ENCODE measurements around the gene FUBP3. TPM values are rescaled to one million over a fixed set of nuclear protein-coding genes. Genes with fewer than 3 reads are reported as not detected.

The FUBP3 gene
- total RNA-seq, 4 donors from 2014 or later = 20.7 to 41.1 (median 36.9) TPM

- Histone ChIP-seq H3K36me3 (no peaks in the 10 kb centered on the region), H3K27ac (no peak overlapping the region), H3K27me3 (no peaks in the 10 kb centered on the region), H3K4me3 (no peak overlapping the region), H3K4me1 (peaks cover 0 to 4% (median 0%) of the 10 kb centered on the region in 4 donors), H3K9me3 (no peaks in the 10 kb centered on the region)
- 74 to 94% methylated on average over 2 to 4 of the region's 4 CpGs for WGBS, 2 donors (ENCODE audit: low coverage in 1 of 2)
- TF ChIP-seq EP300 (IDR thresholded peaks at IDR 0.05; ENCODE audit: low read depth) (no peak), CTCF (IDR thresholded peaks at IDR 0.05) (no peak), POLR2AphosphoS5 (IDR thresholded peaks at IDR 0.05) (no peak), POLR2A (IDR thresholded peaks at IDR 0.05) (no peak)
- intact Hi-C loops (cut with DNase I; ENCODE audit: low total_unique reads) = no loop called here
- no peak for DNase-seq
- in situ Hi-C loops (cut with MboI; ENCODE audit: low pct_ligation_motif_present in 1 of 4, low pct_unique_long_range_greater_than_20kb in 1 of 4, low sequenced_read_pairs in 3 of 4) = no loop called here
Observed at GRCh38 chr9:130588416-130588815, 9.0 kb downstream of the FUBP3 start.

- in situ Hi-C loops (cut with MboI; ENCODE audit: low pct_ligation_motif_present in 1 of 4, low pct_unique_long_range_greater_than_20kb in 1 of 4, low sequenced_read_pairs in 3 of 4) = no loop called here
Observed at GRCh38 chr9:130589754-130590153, 10.4 kb downstream of the FUBP3 start.

GRCh38 chr9:130590305-130590704 lies 10.9 kb downstream of the FUBP3 start:
- H3K27me3 ChIP-seq = no peaks in the 10 kb centered on the region
- H3K4me1 ChIP-seq = peaks cover 0 to 4% (median 0%) of the 10 kb centered on the region in 4 donors
- TF ChIP-seq POLR2A (IDR thresholded peaks at IDR 0.05) = no peak
- no peak for TF ChIP-seq CTCF (IDR thresholded peaks at IDR 0.05)
- TF ChIP-seq EP300 (IDR thresholded peaks at IDR 0.05; ENCODE audit: low read depth) = no peak
- TF ChIP-seq POLR2AphosphoS5 (IDR thresholded peaks at IDR 0.05) = no peak
- H3K36me3 ChIP-seq = peaks cover 0 to under 1% (median 0%) of the 10 kb centered on the region in 4 donors
- H3K9me3 ChIP-seq = no peaks in the 10 kb centered on the region
- no peak overlapping the region for H3K4me3 ChIP-seq
- intact Hi-C loops (cut with DNase I; ENCODE audit: low total_unique reads) = no loop called here
- in situ Hi-C loops (cut with MboI; ENCODE audit: low pct_ligation_motif_present in 1 of 4, low pct_unique_long_range_greater_than_20kb in 1 of 4, low sequenced_read_pairs in 3 of 4) = no loop called here
- DNase-seq = no peak
- 93 to 95% methylated on average over 3 of the region's 3 CpGs for WGBS, 2 donors (ENCODE audit: low coverage in 1 of 2)
- no peak overlapping the region for H3K27ac ChIP-seq

More at GRCh38 chr9:130589754-130590153, 10.4 kb downstream of the FUBP3 start:
- TF ChIP-seq POLR2AphosphoS5 (IDR thresholded peaks at IDR 0.05) (no peak), CTCF (IDR thresholded peaks at IDR 0.05) (no peak)
- H3K27ac ChIP-seq = no peak overlapping the region
- intact Hi-C loops (cut with DNase I; ENCODE audit: low total_unique reads) = no loop called here
- H3K36me3 ChIP-seq = no peaks in the 10 kb centered on the region
- H3K4me3 ChIP-seq = no peak overlapping the region
- no peaks in the 10 kb centered on the region for H3K9me3 ChIP-seq
- DNase-seq = no peak
- H3K4me1 ChIP-seq = peaks cover 0 to 4% (median 0%) of the 10 kb centered on the region in 4 donors
- 58 to 94% methylated on average over 2 to 3 of the region's 3 CpGs for WGBS, 2 donors (ENCODE audit: low coverage in 1 of 2)
- H3K27me3 ChIP-seq = no peaks in the 10 kb centered on the region

GRCh38 chr9:130593020-130593419 lies 13.6 kb downstream of the FUBP3 start:
- intact Hi-C loops (cut with DNase I; ENCODE audit: low total_unique reads) = no loop called here
- Histone ChIP-seq H3K27ac (no peak overlapping the region), H3K4me1 (peaks cover 0 to 4% (median 0%) of the 10 kb centered on the region in 4 donors), H3K27me3 (no peaks in the 10 kb centered on the region), H3K36me3 (peaks cover 0 to 22% (median 9%) of the 10 kb centered on the region in 4 donors), H3K9me3 (no peaks in the 10 kb centered on the region), H3K4me3 (no peak overlapping the region)
- TF ChIP-seq EP300 (IDR thresholded peaks at IDR 0.05; ENCODE audit: low read depth) (no peak), CTCF (IDR thresholded peaks at IDR 0.05) (no peak), POLR2AphosphoS5 (IDR thresholded peaks at IDR 0.05) (no peak), POLR2A (IDR thresholded peaks at IDR 0.05) (no peak)
- no peak for DNase-seq
- 88 to 97% methylated on average over 2 of the region's 2 CpGs for WGBS, 2 donors (ENCODE audit: low coverage in 1 of 2)
- in situ Hi-C loops (cut with MboI; ENCODE audit: low pct_ligation_motif_present in 1 of 4, low pct_unique_long_range_greater_than_20kb in 1 of 4, low sequenced_read_pairs in 3 of 4) = no loop called here
